ENCODE measurements around the gene PPP1R1A. TPM values are rescaled to one million over a fixed set of nuclear protein-coding genes. Genes with fewer than 3 reads are reported as not detected.

The PPP1R1A gene
- total and polyA plus RNA-seq, 2 experiments from 2014 or later, result 14.0 to 43.2 TPM

DNA sequence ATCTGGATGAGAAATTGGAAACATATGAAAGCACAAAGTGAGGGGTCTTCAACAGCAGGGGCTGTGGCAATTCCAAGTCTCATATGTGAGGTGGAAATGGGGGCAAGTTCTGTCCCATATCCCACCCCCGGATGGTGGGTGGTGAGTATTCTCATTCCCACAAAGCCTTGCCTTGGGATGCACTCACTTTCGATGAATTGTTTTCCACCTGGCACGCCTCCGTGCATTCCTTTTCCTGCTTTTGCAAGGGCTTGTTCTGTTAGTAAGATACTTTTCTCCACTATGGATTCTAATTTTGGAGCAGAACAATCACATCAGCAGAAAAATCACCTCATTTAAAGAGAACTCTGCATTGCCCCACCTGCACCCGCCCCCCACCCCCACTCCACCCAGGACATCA, 43.1 kb upstream of the PPP1R1A start:
- WGBS (ENCODE audit: low lambda C conversion rate, missing lambda C conversion rate), result 89% methylated on average over 5 of the region's 5 CpGs
- no peak overlapping the region for H3K27ac ChIP-seq
- no peaks in the 10 kb centered on the region for H4K20me1 ChIP-seq (ENCODE audit: insufficient read depth, poor library complexity, severe bottlenecking)
- no peak overlapping the region for H3K4me2 ChIP-seq
- H3K79me2 ChIP-seq, result no peaks in the 10 kb centered on the region
- TF ChIP-seq EZH2phosphoT487 (IDR thresholded peaks at IDR 0.05; ENCODE audit: low read depth, severe bottlenecking, unreplicated experiment) (no peak), EZH2 (IDR thresholded peaks at IDR 0.05; ENCODE audit: borderline replicate concordance) (no peak)
- TF ChIP-seq, protein P1, sequence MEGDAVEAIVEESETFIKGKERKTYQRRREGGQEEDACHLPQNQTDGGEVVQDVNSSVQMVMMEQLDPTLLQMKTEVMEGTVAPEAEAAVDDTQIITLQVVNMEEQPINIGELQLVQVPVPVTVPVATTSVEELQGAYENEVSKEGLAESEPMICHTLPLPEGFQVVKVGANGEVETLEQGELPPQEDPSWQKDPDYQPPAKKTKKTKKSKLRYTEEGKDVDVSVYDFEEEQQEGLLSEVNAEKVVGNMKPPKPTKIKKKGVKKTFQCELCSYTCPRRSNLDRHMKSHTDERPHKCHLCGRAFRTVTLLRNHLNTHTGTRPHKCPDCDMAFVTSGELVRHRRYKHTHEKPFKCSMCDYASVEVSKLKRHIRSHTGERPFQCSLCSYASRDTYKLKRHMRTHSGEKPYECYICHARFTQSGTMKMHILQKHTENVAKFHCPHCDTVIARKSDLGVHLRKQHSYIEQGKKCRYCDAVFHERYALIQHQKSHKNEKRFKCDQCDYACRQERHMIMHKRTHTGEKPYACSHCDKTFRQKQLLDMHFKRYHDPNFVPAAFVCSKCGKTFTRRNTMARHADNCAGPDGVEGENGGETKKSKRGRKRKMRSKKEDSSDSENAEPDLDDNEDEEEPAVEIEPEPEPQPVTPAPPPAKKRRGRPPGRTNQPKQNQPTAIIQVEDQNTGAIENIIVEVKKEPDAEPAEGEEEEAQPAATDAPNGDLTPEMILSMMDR (IDR thresholded peaks at IDR 0.05; ENCODE audit: poor library complexity), result no peak
- no peak overlapping the region for H3K4me3 ChIP-seq
- H3K9me2 ChIP-seq (replicated peaks; ENCODE audit: insufficient read depth), result no peaks in the 10 kb centered on the region
- no peak overlapping the region for H2AFZ ChIP-seq
- H3K9me3 ChIP-seq (ENCODE audit: low read depth), result no peaks in the 10 kb centered on the region
- peaks cover 44% of the 10 kb centered on the region for H3K27me3 ChIP-seq
- no peaks in the 10 kb centered on the region for H3K36me3 ChIP-seq (replicated peaks; ENCODE audit: insufficient read depth, low read depth)
- no peaks in the 10 kb centered on the region for H3K4me1 ChIP-seq (ENCODE audit: insufficient read depth)
- no peak for DNase-seq (ENCODE audit: low spot score)

DNA sequence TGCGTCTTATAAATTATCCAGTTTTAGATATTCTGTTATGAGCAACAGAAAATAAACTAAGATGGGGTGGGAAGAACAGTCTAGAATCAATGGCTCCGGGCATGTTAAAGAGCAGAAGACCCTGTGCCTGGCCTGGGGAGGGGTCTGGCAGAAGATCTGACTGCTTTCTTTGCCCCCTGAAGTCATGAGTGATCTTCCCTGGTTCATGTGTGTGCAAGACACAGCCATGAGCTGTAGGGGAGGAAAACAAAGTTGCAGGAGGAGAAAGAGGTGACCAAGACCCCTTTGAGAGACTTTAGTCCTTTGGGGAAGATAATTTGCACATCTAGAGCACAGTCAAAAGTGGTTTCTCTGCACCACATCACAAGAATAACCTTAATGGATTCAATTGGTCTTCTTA, 41.5 kb upstream of the PPP1R1A start:
- H3K27ac ChIP-seq, result no peak overlapping the region
- TF ChIP-seq, protein P1 (IDR thresholded peaks at IDR 0.05; ENCODE audit: poor library complexity), result no peak
- TF ChIP-seq EZH2phosphoT487 (IDR thresholded peaks at IDR 0.05; ENCODE audit: low read depth, severe bottlenecking, unreplicated experiment) (no peak), EZH2 (IDR thresholded peaks at IDR 0.05; ENCODE audit: borderline replicate concordance) (no peak)
- H3K36me3 ChIP-seq (replicated peaks; ENCODE audit: insufficient read depth, low read depth), result no peaks in the 10 kb centered on the region
- no peaks in the 10 kb centered on the region for H3K9me2 ChIP-seq (replicated peaks; ENCODE audit: insufficient read depth)
- DNase-seq (ENCODE audit: low spot score), result no peak
- peaks cover 34% of the 10 kb centered on the region for H3K27me3 ChIP-seq
- WGBS (ENCODE audit: low lambda C conversion rate, missing lambda C conversion rate), result 92% methylated on average over 2 of the region's 2 CpGs
- H3K4me3 ChIP-seq, result no peak overlapping the region
- H3K9me3 ChIP-seq (ENCODE audit: low read depth), result no peaks in the 10 kb centered on the region
- no peaks in the 10 kb centered on the region for H3K79me2 ChIP-seq
- no peaks in the 10 kb centered on the region for H3K4me1 ChIP-seq (ENCODE audit: insufficient read depth)
- H4K20me1 ChIP-seq (ENCODE audit: insufficient read depth, poor library complexity, severe bottlenecking), result no peaks in the 10 kb centered on the region
- H2AFZ ChIP-seq, result no peak overlapping the region
- H3K4me2 ChIP-seq, result no peak overlapping the region

DNA sequence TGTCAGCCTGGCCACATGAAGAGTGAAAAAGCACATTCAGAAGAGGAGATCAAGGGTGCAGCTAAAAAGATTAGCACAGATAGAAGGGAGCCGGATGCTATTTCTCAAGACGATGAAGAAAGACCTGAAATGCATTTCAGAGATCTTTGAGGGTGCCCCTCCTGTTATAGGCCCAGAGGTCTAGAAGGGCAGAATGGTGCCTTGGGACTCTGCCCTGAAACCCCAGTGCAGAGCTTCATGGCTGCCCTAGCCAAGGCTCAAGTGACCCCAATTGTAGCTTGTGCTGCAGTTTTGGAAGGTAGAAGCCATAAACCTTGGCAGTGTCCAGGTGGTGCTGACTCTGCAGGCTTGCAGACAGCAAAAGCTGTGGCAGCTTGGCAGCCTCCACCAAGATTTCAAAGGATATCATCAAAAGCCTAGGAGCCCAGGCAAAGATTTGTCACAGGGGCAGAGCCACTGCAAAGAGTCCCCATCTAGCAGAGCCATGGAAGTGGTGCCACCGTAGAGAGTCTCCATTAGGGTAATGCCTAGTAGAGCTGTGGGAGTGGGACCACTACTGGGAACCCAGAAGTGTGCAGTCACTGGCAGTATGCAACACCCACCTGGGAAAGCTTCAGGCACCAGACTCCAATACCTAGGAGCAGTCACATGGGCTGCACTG, 39.9 kb upstream of the PPP1R1A start:
- Histone ChIP-seq H3K4me1 (ENCODE audit: insufficient read depth) (no peaks in the 10 kb centered on the region), H3K79me2 (no peaks in the 10 kb centered on the region), H2AFZ (no peak overlapping the region), H3K27ac (no peak overlapping the region), H4K20me1 (ENCODE audit: insufficient read depth, poor library complexity, severe bottlenecking) (no peaks in the 10 kb centered on the region), H3K4me2 (no peak overlapping the region), H3K9me2 (replicated peaks; ENCODE audit: insufficient read depth) (no peaks in the 10 kb centered on the region), H3K9me3 (ENCODE audit: low read depth) (no peaks in the 10 kb centered on the region), H3K27me3 (peaks cover 27% of the 10 kb centered on the region), H3K4me3 (no peak overlapping the region), H3K36me3 (replicated peaks; ENCODE audit: insufficient read depth, low read depth) (no peaks in the 10 kb centered on the region)
- TF ChIP-seq EZH2 (IDR thresholded peaks at IDR 0.05; ENCODE audit: borderline replicate concordance) (no peak), EZH2phosphoT487 (IDR thresholded peaks at IDR 0.05; ENCODE audit: low read depth, severe bottlenecking, unreplicated experiment) (no peak)
- TF ChIP-seq, protein P1 (IDR thresholded peaks at IDR 0.05; ENCODE audit: poor library complexity), result no peak
- DNase-seq (ENCODE audit: low spot score), result no peak
- WGBS (ENCODE audit: low lambda C conversion rate, missing lambda C conversion rate), result 86% methylated on average over 3 of the region's 3 CpGs

Data from hepatocyte (in vitro differentiated cells).